Neural progenitor cell (in vitro differentiated cells): ENCODE results near the gene DMKN. TPM values are rescaled to one million over a fixed set of nuclear protein-coding genes. Genes with fewer than 3 reads are reported as not detected.
A peak's percentile ranks its signal among the peaks of the same experiment; 100 is the strongest.
"Not testable (repeated sequence)": the region's sequence is repeated elsewhere in the genome, so short reads cannot be mapped to it uniquely, and the experiment has no call there.

ENCODE experiments used
- DNase-seq: peaks from one replicate; pipeline ENCODE4 v3.0.0-alpha.2; 2016; ENCODE audit warnings: low spot score
- H2AFZ ChIP-seq: fragments of 200-600 bp; sonication (generic); replicated peaks from 2 replicates; pipeline ENCODE4 v1.6.1; 2016; ENCODE audit warnings: antibody characterized with exemption
- H3F3A ChIP-seq: fragments of 200-600 bp; sonication (generic); 2 replicates; pipeline ENCODE4 v1.6.1; 2016; ENCODE audit warnings: antibody characterized with exemption, low read depth
- H3K27ac ChIP-seq: fragments of 200-600 bp; sonication (generic); 2 replicates; pipeline ENCODE4 v1.5.1; 2016; ENCODE audit warnings: mild to moderate bottlenecking
- H3K27me3 ChIP-seq: fragments of 200-600 bp; sonication (generic); 2 replicates; pipeline ENCODE4 v1.6.1; 2016; ENCODE audit warnings: mild to moderate bottlenecking, moderate library complexity
- H3K36me3 ChIP-seq: fragments of 200-600 bp; sonication (generic); 2 replicates; pipeline ENCODE4 v1.5.1; 2016
- H3K4me1 ChIP-seq: fragments of 200-600 bp; sonication (generic); 2 replicates; pipeline ENCODE4 v1.6.1; 2016; ENCODE audit warnings: mixed run types
- H3K4me2 ChIP-seq: fragments of 200-600 bp; sonication (generic); 2 replicates; pipeline ENCODE4 v1.6.1; 2016
- H3K4me3 ChIP-seq: fragments of 200-600 bp; sonication (generic); 2 replicates; pipeline ENCODE4 v1.5.1; 2016
- H3K79me2 ChIP-seq: fragments of 200-600 bp; sonication (generic); 2 replicates; pipeline ENCODE4 v1.6.1; 2016; ENCODE audit warnings: low read depth
- H3K9ac ChIP-seq: fragments of 200-600 bp; sonication (generic); 2 replicates; pipeline ENCODE4 v1.6.1; 2016
- H3K9me3 ChIP-seq: fragments of 200-600 bp; sonication (generic); 2 replicates; pipeline ENCODE4 v1.5.1; 2016; ENCODE audit warnings: low read depth
- H4K20me1 ChIP-seq: fragments of 200-600 bp; sonication (generic); 2 replicates; pipeline ENCODE4 v1.6.1; 2016; ENCODE audit warnings: low read depth
- H3K27ac Mint-ChIP-seq: 3 replicates; pipeline ENCODE4 v1.8.0; 2021; ENCODE audit warnings: mixed read lengths
- H3K27me3 Mint-ChIP-seq: 2 replicates; pipeline ENCODE4 v1.8.0; 2022; ENCODE audit warnings: low read depth, mild to moderate bottlenecking, inconsistent platforms, moderate library complexity, mixed read lengths; ENCODE audit not compliant: insufficient read depth
- H3K36me3 Mint-ChIP-seq: 3 replicates; pipeline ENCODE4 v1.8.0; 2021; ENCODE audit warnings: mixed read lengths
- H3K4me1 Mint-ChIP-seq: 3 replicates; pipeline ENCODE4 v1.8.0; 2021; ENCODE audit warnings: mixed read lengths
- H3K4me3 Mint-ChIP-seq: 3 replicates; pipeline ENCODE4 v1.8.0; 2021; ENCODE audit warnings: mild to moderate bottlenecking, moderate library complexity, mixed read lengths
- H3K9me3 Mint-ChIP-seq: 3 replicates; pipeline ENCODE4 v1.8.0; 2020; ENCODE audit warnings: mixed read lengths
- EZH2 ChIP-seq: fragments of 200-600 bp; sonication (generic); IDR thresholded peaks from 2 replicates; pipeline ENCODE4 v1.6.1; 2017; ENCODE audit warnings: antibody characterized with exemption, mild to moderate bottlenecking, moderate library complexity
- EZH2phosphoT487 ChIP-seq: fragments of 200-600 bp; sonication (generic); IDR thresholded peaks from 2 replicates; pipeline ENCODE4 v1.6.1; 2017; ENCODE audit warnings: antibody characterized with exemption
- total RNA-seq: library from RNA; depleted of rRNA; stranded (reverse); fragments of >200 nt; gene quantifications from 2 replicates; pipeline ENCODE4 v1.2.3, GENCODE V29; 2015; ENCODE audit warnings: low replicate concordance
- TF ChIP-seq, protein P1 (sequence below): fragments of 200-600 bp; sonication (generic); IDR thresholded peaks from 2 replicates; pipeline ENCODE4 v1.5.1; 2017; ENCODE audit warnings: antibody characterized with exemption, mild to moderate bottlenecking

The DMKN gene
- total RNA-seq, 1 donor from 2014 or later = 175 TPM

DNA sequence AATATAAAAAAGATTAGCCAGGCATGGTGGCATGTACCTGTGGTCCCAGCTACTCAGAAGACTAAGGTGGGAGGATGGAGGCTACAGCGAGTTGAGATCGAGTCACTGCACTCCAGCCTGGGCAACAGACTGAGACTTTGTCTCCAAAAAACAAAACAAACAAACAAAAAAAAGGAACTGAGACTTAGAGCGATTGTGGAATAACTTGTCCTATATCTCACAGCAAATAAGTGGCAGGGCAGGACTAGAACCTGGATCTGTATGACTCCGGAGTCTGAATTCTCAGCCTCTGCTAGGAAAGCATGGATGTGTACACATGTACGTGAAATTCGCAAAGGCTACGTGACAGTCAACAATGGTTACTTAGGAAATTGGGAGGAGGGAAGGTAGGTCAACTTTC is 43.3 kb downstream of the DMKN start:
- no peaks in the 10 kb centered on the region for H3K4me1 Mint-ChIP-seq
- no peak overlapping the region for H3K27ac ChIP-seq
- H3K4me2 ChIP-seq = no peak overlapping the region
- no peak overlapping the region for H3K9ac ChIP-seq
- no peak overlapping the region for H3K4me3 Mint-ChIP-seq
- H3K4me1 ChIP-seq = peaks cover 8% of the 10 kb centered on the region
- no peaks in the 10 kb centered on the region for H3K9me3 Mint-ChIP-seq
- H3K36me3 Mint-ChIP-seq = no peaks in the 10 kb centered on the region
- no peaks in the 10 kb centered on the region for H3F3A ChIP-seq
- no peak overlapping the region for H3K27ac Mint-ChIP-seq
- no peaks in the 10 kb centered on the region for H3K36me3 ChIP-seq
- no peak for DNase-seq
- H3K27me3 ChIP-seq = no peaks in the 10 kb centered on the region
- no peak overlapping the region for H2AFZ ChIP-seq
- no peaks in the 10 kb centered on the region for H3K27me3 Mint-ChIP-seq
- H3K79me2 ChIP-seq = no peaks in the 10 kb centered on the region
- no peaks in the 10 kb centered on the region for H3K9me3 ChIP-seq
- H4K20me1 ChIP-seq = no peaks in the 10 kb centered on the region
- TF ChIP-seq, protein P1, sequence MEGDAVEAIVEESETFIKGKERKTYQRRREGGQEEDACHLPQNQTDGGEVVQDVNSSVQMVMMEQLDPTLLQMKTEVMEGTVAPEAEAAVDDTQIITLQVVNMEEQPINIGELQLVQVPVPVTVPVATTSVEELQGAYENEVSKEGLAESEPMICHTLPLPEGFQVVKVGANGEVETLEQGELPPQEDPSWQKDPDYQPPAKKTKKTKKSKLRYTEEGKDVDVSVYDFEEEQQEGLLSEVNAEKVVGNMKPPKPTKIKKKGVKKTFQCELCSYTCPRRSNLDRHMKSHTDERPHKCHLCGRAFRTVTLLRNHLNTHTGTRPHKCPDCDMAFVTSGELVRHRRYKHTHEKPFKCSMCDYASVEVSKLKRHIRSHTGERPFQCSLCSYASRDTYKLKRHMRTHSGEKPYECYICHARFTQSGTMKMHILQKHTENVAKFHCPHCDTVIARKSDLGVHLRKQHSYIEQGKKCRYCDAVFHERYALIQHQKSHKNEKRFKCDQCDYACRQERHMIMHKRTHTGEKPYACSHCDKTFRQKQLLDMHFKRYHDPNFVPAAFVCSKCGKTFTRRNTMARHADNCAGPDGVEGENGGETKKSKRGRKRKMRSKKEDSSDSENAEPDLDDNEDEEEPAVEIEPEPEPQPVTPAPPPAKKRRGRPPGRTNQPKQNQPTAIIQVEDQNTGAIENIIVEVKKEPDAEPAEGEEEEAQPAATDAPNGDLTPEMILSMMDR = no peak
- TF ChIP-seq EZH2 = no peak
- no peak for TF ChIP-seq EZH2phosphoT487
- H3K4me3 ChIP-seq = no peak overlapping the region

DNA sequence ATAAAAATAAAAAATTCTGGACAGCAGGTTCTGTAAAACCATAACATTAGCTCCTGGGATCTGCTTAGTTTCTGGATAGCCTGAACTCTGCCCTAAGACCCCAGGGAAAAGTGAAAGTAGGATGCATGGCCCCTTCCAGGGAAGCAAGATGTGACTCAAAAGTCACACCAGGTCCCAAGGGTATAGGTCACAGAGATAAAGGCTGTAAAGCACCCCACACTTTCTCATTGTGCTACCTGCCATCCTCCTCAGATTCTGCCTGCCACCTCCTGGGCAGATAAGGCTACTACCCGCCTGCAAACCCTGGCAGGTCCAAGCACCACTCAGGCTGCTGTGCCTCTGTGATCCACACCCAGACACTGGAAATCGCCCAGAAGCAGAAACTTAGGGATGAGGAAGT is 44.8 kb downstream of the DMKN start:
- H3F3A ChIP-seq = no peaks in the 10 kb centered on the region
- no peaks in the 10 kb centered on the region for H4K20me1 ChIP-seq
- no peaks in the 10 kb centered on the region for H3K9me3 Mint-ChIP-seq
- no peak overlapping the region for H3K9ac ChIP-seq
- peaks cover 3% of the 10 kb centered on the region for H3K27me3 Mint-ChIP-seq
- H3K36me3 ChIP-seq = no peaks in the 10 kb centered on the region
- no peak overlapping the region for H3K4me3 Mint-ChIP-seq
- H3K4me1 Mint-ChIP-seq = no peaks in the 10 kb centered on the region
- peak; percentile 59 for DNase-seq
- no peak overlapping the region for H3K4me3 ChIP-seq
- H3K4me1 ChIP-seq = peaks cover 11% of the 10 kb centered on the region
- H3K27me3 ChIP-seq = no peaks in the 10 kb centered on the region
- no peaks in the 10 kb centered on the region for H3K9me3 ChIP-seq
- H2AFZ ChIP-seq = no peak overlapping the region
- H3K27ac ChIP-seq = no peak overlapping the region
- H3K79me2 ChIP-seq = no peaks in the 10 kb centered on the region
- no peaks in the 10 kb centered on the region for H3K36me3 Mint-ChIP-seq
- no peak overlapping the region for H3K4me2 ChIP-seq
- no peak overlapping the region for H3K27ac Mint-ChIP-seq
- no peak for TF ChIP-seq EZH2phosphoT487
- TF ChIP-seq, protein P1 = peak; percentile 59

DNA sequence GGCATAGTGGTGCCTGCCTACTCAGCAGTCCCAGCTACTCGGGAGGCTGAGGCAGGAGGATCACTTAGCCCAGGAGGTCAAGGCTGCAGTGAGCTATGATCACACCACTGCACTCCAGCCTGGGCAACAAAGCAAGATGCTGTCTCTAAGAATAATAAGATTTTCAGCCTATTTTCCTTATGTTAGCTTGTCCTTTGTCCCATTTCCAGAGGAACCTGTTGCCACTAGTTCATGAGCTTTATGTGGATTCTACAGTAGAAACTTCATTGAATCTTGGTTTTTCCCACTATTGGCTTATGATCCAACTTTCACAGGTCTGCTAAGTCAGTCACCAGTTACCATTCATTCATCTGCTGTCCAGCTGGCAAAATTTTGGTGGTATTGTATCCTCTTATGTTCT is 47.2 kb downstream of the DMKN start:
- Histone ChIP-seq H4K20me1 (no peaks in the 10 kb centered on the region), H3K4me1 (peaks cover 10% of the 10 kb centered on the region), H2AFZ (no peak overlapping the region), H3K79me2 (no peaks in the 10 kb centered on the region), H3K27me3 (no peaks in the 10 kb centered on the region), H3K9me3 (no peaks in the 10 kb centered on the region), H3K36me3 (no peaks in the 10 kb centered on the region), H3F3A (no peaks in the 10 kb centered on the region), H3K4me2 (no peak overlapping the region), H3K9ac (no peak overlapping the region), H3K27ac (no peak overlapping the region), H3K4me3 (no peak overlapping the region)
- H3K4me3 Mint-ChIP-seq = no peak overlapping the region
- H3K9me3 Mint-ChIP-seq = no peaks in the 10 kb centered on the region
- DNase-seq = no peak
- no peaks in the 10 kb centered on the region for H3K4me1 Mint-ChIP-seq
- H3K27ac Mint-ChIP-seq = no peak overlapping the region
- TF ChIP-seq, protein P1 = no peak
- TF ChIP-seq EZH2 (no peak), EZH2phosphoT487 (no peak)
- H3K27me3 Mint-ChIP-seq = peaks cover 6% of the 10 kb centered on the region
- no peaks in the 10 kb centered on the region for H3K36me3 Mint-ChIP-seq

DNA sequence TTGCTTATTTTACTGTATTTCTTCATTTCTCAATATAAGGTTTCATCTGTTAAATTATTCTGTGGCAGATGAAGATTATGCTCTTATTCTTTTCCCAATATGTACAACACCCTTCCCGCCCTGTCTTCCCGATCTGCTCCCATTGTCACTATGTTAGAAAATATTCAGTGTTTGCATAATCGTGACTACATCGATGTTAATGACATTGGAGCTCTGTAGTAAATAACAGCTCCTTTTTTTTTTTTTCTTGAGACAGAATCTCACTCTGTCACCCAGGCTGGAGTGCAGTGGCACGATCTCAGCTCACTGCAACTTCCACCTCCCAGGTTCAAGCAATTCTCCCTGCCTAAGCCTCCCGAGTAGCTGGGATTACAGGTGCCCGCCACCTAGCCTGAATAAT is 50.5 kb downstream of the DMKN start:
- DNase-seq, H3K4me3 ChIP-seq, H3K36me3 ChIP-seq, H3K4me3 Mint-ChIP-seq, H3K4me2 ChIP-seq, H3K36me3 Mint-ChIP-seq, H3K27me3 Mint-ChIP-seq, H3K9me3 ChIP-seq, H3K79me2 ChIP-seq, H3K9ac ChIP-seq, H2AFZ ChIP-seq, H3K27me3 ChIP-seq, H3K9me3 Mint-ChIP-seq, H3F3A ChIP-seq, H3K27ac Mint-ChIP-seq, H3K4me1 ChIP-seq, H3K27ac ChIP-seq, H3K4me1 Mint-ChIP-seq, H4K20me1 ChIP-seq: not testable (repeated sequence)
